Astrocyte (in vitro differentiated cells and primary cell): ENCODE data around the gene FASN. TPM values are rescaled to one million over a fixed set of nuclear protein-coding genes. Genes with fewer than 3 reads are reported as not detected.

Experiments used
- DNase-seq: peaks from one replicate; pipeline ENCODE4 v3.0.0-alpha.2; 2010; ENCODE audit warnings: low read depth
- FAIRE-seq: peaks from 2 replicates; lab custom pipeline; 2011; peaks lifted over from hg19 to GRCh38; lab: Jason Lieb, UNC
- H2AFZ ChIP-seq: 2 replicates; pipeline ENCODE4 v1.6.0; 2012; ENCODE audit warnings: low read depth, low read length, inconsistent platforms
- H3K27ac ChIP-seq: 2 replicates; pipeline ENCODE4 v1.5.1; 2011; ENCODE audit warnings: low read depth, low read length, inconsistent platforms
- H3K27me3 ChIP-seq: 2 replicates; pipeline ENCODE4 v1.6.0; 2011; ENCODE audit warnings: low read length, inconsistent platforms; ENCODE audit not compliant: insufficient read depth
- H3K36me3 ChIP-seq: 2 replicates; pipeline ENCODE4 v1.5.1; 2011; ENCODE audit warnings: low read length, inconsistent platforms; ENCODE audit not compliant: insufficient read depth
- H3K4me1 ChIP-seq: 2 replicates; pipeline ENCODE4 v1.5.1; 2011; ENCODE audit warnings: low read length, inconsistent platforms; ENCODE audit not compliant: insufficient read depth
- H3K4me2 ChIP-seq: 2 replicates; pipeline ENCODE4 v1.6.0; 2012; ENCODE audit warnings: low read length, inconsistent platforms
- H3K4me3 ChIP-seq: 2 replicates; pipeline ENCODE4 v1.5.1; 2011; ENCODE audit warnings: low read depth, mild to moderate bottlenecking, low read length, inconsistent platforms; ENCODE audit not compliant: insufficient read depth
- H3K79me2 ChIP-seq: 2 replicates; pipeline ENCODE4 v1.6.0; 2012; ENCODE audit warnings: mild to moderate bottlenecking, low read length, inconsistent platforms; ENCODE audit not compliant: insufficient read depth
- H3K9ac ChIP-seq: 2 replicates; pipeline ENCODE4 v1.6.0; 2012; ENCODE audit warnings: mild to moderate bottlenecking, low read length, inconsistent platforms
- H3K9me3 ChIP-seq: 2 replicates; pipeline ENCODE4 v1.5.1; 2012; ENCODE audit warnings: low read depth, mild to moderate bottlenecking, low read length, inconsistent platforms; ENCODE audit not compliant: insufficient read depth
- H4K20me1 ChIP-seq: 2 replicates; pipeline ENCODE4 v1.6.0; 2012; ENCODE audit warnings: low read length, inconsistent platforms; ENCODE audit not compliant: insufficient read depth
- H3K27ac Mint-ChIP-seq: one replicate; pipeline ENCODE4 v1.8.0; 2021; ENCODE audit warnings: mild to moderate bottlenecking, mixed read lengths; ENCODE audit not compliant: unreplicated experiment
- H3K27me3 Mint-ChIP-seq: one replicate; pipeline ENCODE4 v1.8.0; 2021; ENCODE audit warnings: low read depth, mixed read lengths; ENCODE audit not compliant: unreplicated experiment
- H3K36me3 Mint-ChIP-seq: one replicate; pipeline ENCODE4 v1.8.0; 2021; ENCODE audit warnings: low read depth, mixed read lengths; ENCODE audit not compliant: unreplicated experiment
- H3K4me1 Mint-ChIP-seq: one replicate; pipeline ENCODE4 v1.8.0; 2021; ENCODE audit warnings: low read depth, mixed read lengths; ENCODE audit not compliant: unreplicated experiment
- H3K4me3 Mint-ChIP-seq: one replicate; pipeline ENCODE4 v1.8.0; 2021; ENCODE audit warnings: mild to moderate bottlenecking, moderate library complexity, mixed read lengths; ENCODE audit not compliant: unreplicated experiment
- H3K9me3 Mint-ChIP-seq: one replicate; pipeline ENCODE4 v1.8.0; 2021; ENCODE audit warnings: mild to moderate bottlenecking, mixed read lengths; ENCODE audit not compliant: unreplicated experiment
- CTCF ChIP-seq: IDR thresholded peaks from 2 replicates; pipeline ENCODE4 v1.5.1; 2011; ENCODE audit warnings: low read depth, mild to moderate bottlenecking, inconsistent platforms, low read length, moderate library complexity; ENCODE audit not compliant: insufficient read depth
- EZH2 ChIP-seq: IDR thresholded peaks from 2 replicates; pipeline ENCODE4 v1.6.1; 2012; ENCODE audit warnings: mild to moderate bottlenecking, low read length, inconsistent platforms; ENCODE audit not compliant: insufficient read depth
- total RNA-seq: library from RNA; stranded (reverse); gene quantifications from 2 replicates; pipeline ENCODE4 v1.2.1, GENCODE V29; 2021

The FASN gene
- total RNA-seq, 1 donor from 2014 or later, result 203 TPM

GRCh38 chr17:82112914-82113311 is 14.9 kb upstream of the FASN start:
- peaks cover 14% of the 10 kb centered on the region for H3K36me3 Mint-ChIP-seq
- no peak overlapping the region for H3K4me3 Mint-ChIP-seq
- H3K4me3 ChIP-seq, result no peak overlapping the region
- peaks cover 2% of the 10 kb centered on the region for H3K4me1 Mint-ChIP-seq
- no peaks in the 10 kb centered on the region for H3K9me3 Mint-ChIP-seq
- H3K9me3 ChIP-seq, result no peaks in the 10 kb centered on the region
- H3K27me3 Mint-ChIP-seq, result no peaks in the 10 kb centered on the region
- no peak overlapping the region for H3K9ac ChIP-seq
- no peak overlapping the region for H3K27ac ChIP-seq
- no peak for DNase-seq
- H4K20me1 ChIP-seq, result peaks cover 7% of the 10 kb centered on the region
- H2AFZ ChIP-seq, result no peak overlapping the region
- FAIRE-seq, result no peak
- H3K27ac Mint-ChIP-seq, result no peak overlapping the region
- TF ChIP-seq EZH2, result no peak
- no peak for TF ChIP-seq CTCF
- no peaks in the 10 kb centered on the region for H3K27me3 ChIP-seq
- no peaks in the 10 kb centered on the region for H3K4me1 ChIP-seq
- H3K79me2 ChIP-seq, result no peaks in the 10 kb centered on the region
- no peaks in the 10 kb centered on the region for H3K36me3 ChIP-seq
- no peak overlapping the region for H3K4me2 ChIP-seq

GRCh38 chr17:82112181-82112913 is 14.3 kb upstream of the FASN start:
- H3K27me3 ChIP-seq, result no peaks in the 10 kb centered on the region
- no peaks in the 10 kb centered on the region for H3K36me3 ChIP-seq
- no peak overlapping the region for H3K4me2 ChIP-seq
- H3K79me2 ChIP-seq, result no peaks in the 10 kb centered on the region
- H3K27me3 Mint-ChIP-seq, result no peaks in the 10 kb centered on the region
- H3K36me3 Mint-ChIP-seq, result peaks cover 14% of the 10 kb centered on the region
- no peak overlapping the region for H3K4me3 Mint-ChIP-seq
- H4K20me1 ChIP-seq, result peaks cover 4% of the 10 kb centered on the region
- DNase-seq, result no peak
- no peaks in the 10 kb centered on the region for H3K4me1 Mint-ChIP-seq
- TF ChIP-seq EZH2 (no peak), CTCF (no peak)
- no peaks in the 10 kb centered on the region for H3K9me3 Mint-ChIP-seq
- no peak overlapping the region for H3K27ac Mint-ChIP-seq
- no peak overlapping the region for H3K4me3 ChIP-seq
- no peak overlapping the region for H3K27ac ChIP-seq
- no peaks in the 10 kb centered on the region for H3K4me1 ChIP-seq
- no peak overlapping the region for H2AFZ ChIP-seq
- no peak for FAIRE-seq
- no peaks in the 10 kb centered on the region for H3K9me3 ChIP-seq
- H3K9ac ChIP-seq, result no peak overlapping the region

GRCh38 chr17:82110298-82110697 is 12.3 kb upstream of the FASN start:
- H3K4me1 Mint-ChIP-seq, result no peaks in the 10 kb centered on the region
- Histone ChIP-seq H3K4me2 (no peak overlapping the region), H3K9me3 (no peaks in the 10 kb centered on the region), H3K4me3 (no peak overlapping the region), H3K9ac (no peak overlapping the region), H3K4me1 (peaks cover 6% of the 10 kb centered on the region), H3K36me3 (no peaks in the 10 kb centered on the region), H3K79me2 (no peaks in the 10 kb centered on the region), H4K20me1 (no peaks in the 10 kb centered on the region), H2AFZ (no peak overlapping the region), H3K27ac (no peak overlapping the region), H3K27me3 (no peaks in the 10 kb centered on the region)
- no peak for FAIRE-seq
- peaks cover 14% of the 10 kb centered on the region for H3K36me3 Mint-ChIP-seq
- H3K27ac Mint-ChIP-seq, result no peak overlapping the region
- no peaks in the 10 kb centered on the region for H3K9me3 Mint-ChIP-seq
- no peak for TF ChIP-seq EZH2
- no peak for TF ChIP-seq CTCF
- no peak overlapping the region for H3K4me3 Mint-ChIP-seq
- H3K27me3 Mint-ChIP-seq, result no peaks in the 10 kb centered on the region
- DNase-seq, result no peak
